ENCODE measurements around the gene NEDD4L.
"Not testable (repeated sequence)": the region's sequence is repeated elsewhere in the genome, so short reads cannot be mapped to it uniquely, and the experiment has no call there.

Gene NEDD4L

GRCh38 chr18:58409802-58410445 lies 365.9 kb downstream of the NEDD4L start:
- no peak for DNase-seq (ENCODE audit: low read depth in 2 of 2, low spot score in 1 of 2)

GRCh38 chr18:58411323-58411722 lies 367.3 kb downstream of the NEDD4L start:
- no peak for DNase-seq (ENCODE audit: low read depth in 2 of 2, low spot score in 1 of 2)

DNA sequence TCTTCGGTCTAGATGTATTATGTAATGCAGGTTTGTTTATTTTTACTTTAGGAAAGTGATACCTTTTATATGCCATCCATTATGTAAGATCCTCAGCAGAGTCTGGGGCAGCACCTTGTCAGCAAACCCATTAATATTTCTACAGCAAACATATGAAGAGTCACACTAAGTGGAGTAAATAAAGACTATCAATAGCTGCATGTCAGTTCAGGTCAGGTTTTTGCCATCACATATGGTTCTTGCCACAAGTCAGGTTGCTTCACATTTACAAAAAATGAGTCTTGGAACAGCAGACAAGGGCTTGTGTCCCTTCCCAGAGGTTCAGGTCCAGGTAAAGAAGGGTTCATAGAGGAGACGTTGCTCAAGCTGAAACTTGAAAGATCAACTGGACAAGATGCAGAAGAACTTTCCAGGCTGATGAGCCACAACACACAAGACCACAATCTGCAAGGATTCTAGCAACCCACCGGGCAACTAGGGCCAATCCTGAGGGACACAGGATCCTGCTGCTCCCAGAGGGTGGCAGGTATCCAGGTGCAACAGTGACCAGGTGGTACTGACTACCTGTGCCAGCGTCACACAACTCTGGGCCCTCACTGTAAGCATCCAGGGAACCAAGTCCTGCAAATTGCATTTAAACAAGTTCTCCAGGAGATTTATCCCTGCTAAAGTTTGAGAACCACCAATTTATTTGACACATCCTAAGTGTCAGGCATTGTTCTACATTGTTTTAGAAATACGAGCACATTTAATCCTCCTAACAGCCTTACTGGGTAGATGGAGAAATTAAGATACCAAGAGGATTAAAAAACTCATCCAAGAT lies 369.0 kb downstream of the NEDD4L start:
- no peak for DNase-seq (ENCODE audit: low read depth in 2 of 2, low spot score in 1 of 2)

GRCh38 chr18:58413667-58414628 lies 369.9 kb downstream of the NEDD4L start:
- no peak for DNase-seq (ENCODE audit: low read depth in 2 of 2, low spot score in 1 of 2)

- no peak for DNase-seq (ENCODE audit: low read depth in 2 of 2, low spot score in 1 of 2)
Measured at GRCh38 chr18:58416014-58416703, 372.1 kb downstream of the NEDD4L start.

DNA sequence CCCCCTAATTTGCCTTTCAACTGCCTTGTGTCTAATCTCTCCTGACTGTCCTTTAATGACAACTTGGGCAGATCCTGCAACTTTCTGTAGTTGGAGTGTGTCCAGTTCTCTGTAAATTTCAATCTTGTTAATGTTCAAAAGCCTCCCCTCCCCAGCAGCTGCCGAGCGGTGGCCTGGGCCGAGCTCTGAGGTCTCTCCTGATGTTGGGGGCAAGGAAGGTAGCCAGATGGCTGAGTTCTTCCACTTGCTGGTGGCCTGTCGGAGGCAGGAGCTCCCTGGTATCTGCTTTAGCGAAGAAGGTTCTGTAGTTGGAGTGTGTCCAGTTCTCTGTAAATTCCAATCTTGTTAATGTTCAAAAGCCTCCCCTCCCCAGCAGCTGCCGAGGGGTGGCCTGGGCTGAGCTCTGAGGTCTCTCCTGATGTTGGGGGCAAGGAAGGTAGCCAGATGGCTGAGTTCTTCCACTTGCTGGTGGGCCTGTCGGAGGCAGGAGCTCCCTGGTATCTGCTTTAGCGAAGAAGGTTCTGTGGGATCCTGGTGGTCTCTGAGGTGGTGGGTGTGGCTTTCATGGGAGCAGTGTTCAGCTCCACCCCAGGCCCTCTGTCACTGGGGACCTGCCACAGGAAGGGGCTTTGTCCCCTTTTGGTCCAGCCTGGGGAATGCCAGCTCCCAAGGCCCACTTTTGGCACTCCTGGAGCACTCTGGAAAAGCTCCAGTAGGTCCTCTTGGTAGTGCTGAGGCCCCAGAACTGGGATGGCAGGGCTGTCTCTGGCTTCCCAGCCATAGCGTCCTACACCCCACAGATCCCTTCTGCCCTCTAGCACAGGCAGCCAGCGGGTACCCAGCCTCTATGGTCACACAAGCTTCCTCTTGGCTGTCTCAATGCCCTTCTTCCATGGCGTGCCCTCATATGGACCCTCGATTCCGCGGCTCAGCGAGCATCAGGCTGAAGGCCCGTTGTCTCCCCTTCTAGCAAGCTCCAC lies 373.0 kb downstream of the NEDD4L start:
- DNase-seq (ENCODE audit: low read depth in 2 of 2, low spot score in 1 of 2): no peak

GRCh38 chr18:58417752-58418151 lies 373.7 kb downstream of the NEDD4L start:
- DNase-seq (ENCODE audit: low read depth in 2 of 2, low spot score in 1 of 2): no peak

- DNase-seq (ENCODE audit: low read depth in 2 of 2, low spot score in 1 of 2): no peak
Measured at GRCh38 chr18:58418361-58418760, 374.3 kb downstream of the NEDD4L start.

- DNase-seq (ENCODE audit: low read depth in 2 of 2, low spot score in 1 of 2): no peak
Measured at GRCh38 chr18:58419587-58420199, 375.7 kb downstream of the NEDD4L start.

DNA sequence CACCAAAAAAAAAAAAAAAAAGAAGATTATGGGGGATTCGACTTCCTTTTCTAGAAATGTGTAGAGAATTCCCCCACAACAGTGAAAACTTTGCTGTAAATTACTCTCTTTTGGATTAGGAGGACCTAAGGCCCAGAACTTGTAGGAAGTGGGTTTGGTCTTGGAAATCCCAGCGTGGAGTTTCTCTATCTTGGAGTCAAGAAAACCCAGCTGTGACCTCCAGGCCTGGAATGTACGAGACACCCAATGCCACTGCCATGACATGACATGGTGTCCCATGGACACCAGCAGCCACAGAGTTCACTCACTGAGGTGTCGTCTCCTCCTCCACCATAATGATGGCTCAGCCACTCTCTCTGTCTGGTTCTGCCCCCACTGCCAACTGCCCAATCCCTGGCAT lies 382.6 kb downstream of the NEDD4L start:
- DNase-seq (ENCODE audit: low read depth in 2 of 2, low spot score in 1 of 2): no peak

GRCh38 chr18:58427321-58427720 lies 383.3 kb downstream of the NEDD4L start:
- no peak for DNase-seq (ENCODE audit: low read depth in 2 of 2, low spot score in 1 of 2)

GRCh38 chr18:58429442-58429841 lies 385.4 kb downstream of the NEDD4L start:
- DNase-seq (ENCODE audit: low read depth in 2 of 2, low spot score in 1 of 2): no peak

DNA sequence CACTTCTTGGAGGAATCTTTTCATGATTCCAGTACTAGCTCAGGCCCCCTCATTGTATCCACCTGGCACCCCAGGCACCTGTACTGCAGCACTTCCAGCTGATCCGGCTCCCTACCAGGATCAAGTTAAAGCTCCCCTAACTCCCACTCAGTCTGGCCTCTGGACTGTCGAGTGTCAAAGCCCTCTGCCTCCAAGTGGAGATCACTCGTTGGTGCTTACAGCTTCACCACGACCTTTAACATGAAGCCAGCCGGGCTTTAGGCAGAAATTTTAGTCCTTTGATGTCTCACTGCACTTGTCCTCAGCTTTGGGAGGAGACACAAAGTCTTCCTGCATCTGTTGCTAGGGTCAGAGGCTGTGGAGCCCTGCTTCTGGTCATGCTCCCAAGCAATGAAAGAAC lies 387.2 kb downstream of the NEDD4L start:
- no peak for DNase-seq (ENCODE audit: low read depth in 2 of 2, low spot score in 1 of 2)

DNA sequence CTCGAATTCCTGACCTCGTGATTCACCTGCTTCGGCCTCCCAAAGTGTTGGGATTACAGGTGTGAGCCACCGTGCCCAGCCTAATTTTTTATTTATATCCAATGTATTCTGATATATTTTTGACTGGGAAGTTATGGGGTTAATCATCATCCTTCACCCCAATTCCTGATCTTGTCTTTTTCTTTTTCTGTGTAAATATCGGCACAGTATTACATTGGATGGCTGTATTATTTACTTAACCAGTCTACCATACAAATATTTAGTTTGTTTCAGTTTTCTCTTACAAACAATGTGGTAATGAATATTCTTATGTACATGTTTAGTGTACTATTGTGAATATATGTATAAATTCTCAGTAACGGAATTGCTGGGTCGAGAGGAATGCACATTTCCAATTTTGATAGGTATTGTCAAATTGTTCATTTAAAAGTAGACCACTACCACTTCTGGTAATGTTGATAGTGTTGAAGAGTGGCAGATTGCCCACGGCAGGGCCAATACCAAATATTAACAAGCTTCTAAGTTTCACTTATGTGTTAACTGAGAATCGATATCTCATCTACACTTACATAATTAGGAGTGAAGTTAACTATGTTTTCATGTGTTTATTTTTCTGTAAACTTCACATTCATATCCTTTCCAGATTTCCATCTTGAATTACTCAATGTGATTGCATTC lies 388.2 kb downstream of the NEDD4L start:
- DNase-seq (ENCODE audit: low read depth in 2 of 2, low spot score in 1 of 2): no peak

DNA sequence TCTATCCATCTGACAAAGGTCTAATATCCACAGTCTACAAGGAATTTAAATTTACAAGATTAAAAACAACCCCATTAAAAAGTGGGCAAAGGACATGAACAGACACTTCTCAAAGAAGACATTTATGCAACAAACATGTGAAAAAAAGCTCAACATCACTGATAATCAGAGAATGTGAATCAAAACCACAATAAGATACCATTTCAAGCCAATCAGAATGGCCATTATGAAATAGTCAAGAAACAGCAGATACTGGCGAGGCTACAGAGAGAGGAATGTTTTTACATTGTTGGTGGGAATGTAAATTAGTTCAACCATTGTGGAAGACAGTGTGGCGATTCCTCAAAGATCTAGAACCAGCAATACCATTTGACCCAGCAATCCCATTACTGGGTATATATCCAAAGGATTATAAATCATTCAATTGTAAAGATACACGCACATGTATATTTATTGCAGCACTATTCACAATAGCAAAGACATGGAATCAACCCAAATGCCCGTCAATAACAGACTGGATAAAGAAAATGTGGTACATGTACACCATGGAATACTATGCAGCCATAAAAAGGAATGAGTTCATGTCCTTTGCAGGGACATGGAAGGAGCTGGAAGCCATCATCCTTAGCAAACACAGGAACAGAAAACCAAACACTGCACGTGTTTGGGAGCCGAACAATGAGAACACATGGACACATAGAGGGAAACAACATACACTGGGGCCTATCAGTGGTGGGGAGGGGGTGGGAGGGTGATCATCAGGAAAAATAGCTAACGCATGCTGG lies 391.4 kb downstream of the NEDD4L start:
- DNase-seq (ENCODE audit: low read depth in 2 of 2, low spot score in 1 of 2): not testable (repeated sequence)

GRCh38 chr18:58438161-58438957 lies 394.3 kb downstream of the NEDD4L start:
- no peak for DNase-seq (ENCODE audit: low read depth in 2 of 2, low spot score in 1 of 2)

- no peak for DNase-seq (ENCODE audit: low read depth in 2 of 2, low spot score in 1 of 2)
Measured at GRCh38 chr18:58438958-58439300, 394.9 kb downstream of the NEDD4L start.

Measured in stimulated activated CD8-positive, alpha-beta memory T cell treated with anti-CD3 and anti-CD28 coated beads, Interleukin-4, amount 100 ng/mL, for 4 hours (primary cell).